ENCODE results near the gene CEP68. TPM values are rescaled to one million over a fixed set of nuclear protein-coding genes. Genes with fewer than 3 reads are reported as not detected.

Gene CEP68
- total RNA-seq, 1 experiment from 2014 or later, result 11.2 TPM

DNA sequence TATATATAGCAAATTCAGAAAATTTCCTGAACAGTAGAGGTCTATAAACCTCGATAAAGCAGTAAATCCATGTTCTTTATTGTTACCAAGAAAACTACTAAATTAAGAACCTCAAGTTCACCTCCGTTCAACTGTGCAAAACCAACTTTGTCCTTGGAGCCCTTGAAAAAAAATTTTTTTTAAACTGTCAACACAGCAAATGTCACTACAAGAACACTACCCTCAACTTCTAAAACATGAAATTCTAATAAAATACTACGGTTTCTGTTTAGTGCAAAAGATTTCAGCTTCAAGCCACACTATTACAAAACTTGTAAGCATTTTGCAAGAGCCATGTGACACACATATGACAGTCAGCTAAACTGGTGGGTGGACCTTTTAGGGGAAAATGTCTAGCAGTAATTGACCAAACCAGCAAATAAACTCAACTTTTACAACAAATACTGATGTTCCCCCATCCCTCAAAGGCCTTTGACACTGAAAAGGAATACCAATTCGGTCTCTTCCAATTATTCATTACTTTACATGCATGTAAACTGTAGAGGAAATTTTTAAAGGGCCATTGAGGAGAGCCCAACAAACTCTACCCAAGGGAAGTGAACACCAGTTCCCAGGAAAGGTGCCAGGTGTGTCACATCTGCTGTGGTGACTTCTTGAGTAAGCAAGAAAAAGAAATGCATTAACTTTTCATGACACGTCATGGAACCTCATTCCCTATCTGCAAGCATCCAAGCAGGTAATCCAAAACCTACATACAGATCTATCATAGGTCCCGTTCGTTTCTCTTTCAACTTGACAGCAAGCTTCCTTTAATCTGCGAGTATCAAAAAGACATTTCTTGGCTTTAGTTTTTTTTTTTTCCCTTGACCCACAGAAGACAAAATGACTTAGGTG is 72.3 kb downstream of the CEP68 start:
- Histone ChIP-seq H3K9me2 (ENCODE audit: insufficient read depth) (no peaks in the 10 kb centered on the region), H3K27ac (ENCODE audit: low read depth, low read length) (no peak overlapping the region), H3K36me3 (ENCODE audit: control insufficient read depth in 1 of 2, insufficient read depth in 2 of 2, low read length in 2 of 2) (no peaks in the 10 kb centered on the region), H3K79me2 (ENCODE audit: insufficient read depth, low read length) (peaks cover 65% of the 10 kb centered on the region), H3K4me1 (ENCODE audit: control insufficient read depth in 1 of 2, insufficient read depth in 2 of 2, low read length in 2 of 2) (peaks cover 34 to 59% of the 10 kb centered on the region in 2 experiments), H2AFZ (ENCODE audit: low read depth, low read length, poor library complexity, severe bottlenecking) (no peak overlapping the region), H3K9ac (ENCODE audit: low read length) (peak overlapping the region; percentile 95), H3K4me3 (replicated peaks in 1 of 2; ENCODE audit: low read depth in 1 of 2, low read length in 2 of 2) (peak overlapping the region; percentile 93 to 94), H4K20me1 (ENCODE audit: insufficient read depth) (peaks cover 27% of the 10 kb centered on the region; the same call in 1 of the 2 replicates), H3K4me2 (ENCODE audit: low read length) (peak overlapping the region; percentile 89), H3K9me3 (ENCODE audit: control insufficient read depth in 1 of 2, insufficient read depth in 1 of 2, low read depth in 1 of 2, low read length in 2 of 2) (no peaks in the 10 kb centered on the region), H3K27me3 (ENCODE audit: insufficient read depth, low read length) (no peaks in the 10 kb centered on the region)
- DNase-seq (ENCODE audit: low read depth, low spot score) (no peak), ATAC-seq (no peak)
- intact Hi-C loops (cut with micrococcal nuclease), result no loop called here
- ChIA-PET RAD21 (ENCODE audit: low non-redundant PET in 1 of 2, low total read pairs in 2 of 2, uncharacterized antibody in 2 of 2, unreplicated experiment in 2 of 2) (no interaction called here), POLR2A (no interaction called here), CTCF (no interaction called here)
- TF ChIP-seq, protein P1, sequence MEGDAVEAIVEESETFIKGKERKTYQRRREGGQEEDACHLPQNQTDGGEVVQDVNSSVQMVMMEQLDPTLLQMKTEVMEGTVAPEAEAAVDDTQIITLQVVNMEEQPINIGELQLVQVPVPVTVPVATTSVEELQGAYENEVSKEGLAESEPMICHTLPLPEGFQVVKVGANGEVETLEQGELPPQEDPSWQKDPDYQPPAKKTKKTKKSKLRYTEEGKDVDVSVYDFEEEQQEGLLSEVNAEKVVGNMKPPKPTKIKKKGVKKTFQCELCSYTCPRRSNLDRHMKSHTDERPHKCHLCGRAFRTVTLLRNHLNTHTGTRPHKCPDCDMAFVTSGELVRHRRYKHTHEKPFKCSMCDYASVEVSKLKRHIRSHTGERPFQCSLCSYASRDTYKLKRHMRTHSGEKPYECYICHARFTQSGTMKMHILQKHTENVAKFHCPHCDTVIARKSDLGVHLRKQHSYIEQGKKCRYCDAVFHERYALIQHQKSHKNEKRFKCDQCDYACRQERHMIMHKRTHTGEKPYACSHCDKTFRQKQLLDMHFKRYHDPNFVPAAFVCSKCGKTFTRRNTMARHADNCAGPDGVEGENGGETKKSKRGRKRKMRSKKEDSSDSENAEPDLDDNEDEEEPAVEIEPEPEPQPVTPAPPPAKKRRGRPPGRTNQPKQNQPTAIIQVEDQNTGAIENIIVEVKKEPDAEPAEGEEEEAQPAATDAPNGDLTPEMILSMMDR (IDR thresholded peaks at IDR 0.05 in 2 of 3, conservative IDR thresholded peaks at IDR 0.05 in 1 of 3; ENCODE audit: borderline replicate concordance in 1 of 3, insufficient read depth in 1 of 3, low read depth in 2 of 3, low read length in 2 of 3), result no peak
- no peak for TF ChIP-seq POLR2A (IDR thresholded peaks at IDR 0.05; ENCODE audit: borderline replicate concordance, extremely low read depth, insufficient read depth, insufficient read length)
- no TSS peak for BruUV-seq (replicated peaks)

DNA sequence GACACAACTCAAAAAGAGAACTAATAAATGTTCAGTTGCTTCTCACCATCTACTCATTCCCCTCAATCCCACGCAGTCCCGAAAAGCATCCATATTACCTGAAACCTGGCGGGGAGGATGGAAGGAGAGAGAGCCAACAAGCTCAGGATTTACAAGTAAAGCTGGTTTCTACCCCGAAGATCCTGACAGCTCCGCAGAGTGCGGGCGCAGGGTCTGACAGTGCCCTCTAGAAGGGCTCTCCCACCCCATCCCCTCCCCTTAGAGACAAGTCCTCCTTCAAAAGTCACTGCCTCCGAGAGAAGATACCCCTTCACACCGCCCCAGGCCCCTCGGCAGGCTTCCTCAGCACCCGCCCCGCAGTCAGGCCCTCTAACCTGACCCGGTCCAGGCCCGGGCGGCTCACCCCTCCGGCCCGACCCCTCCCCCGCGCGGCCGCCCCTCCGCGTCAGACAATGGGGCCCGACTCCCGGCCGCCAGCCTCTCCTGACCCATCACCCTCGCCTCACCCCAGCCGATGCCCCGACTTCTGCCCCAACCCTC is 73.1 kb downstream of the CEP68 start:
- peak; percentile 12 for ATAC-seq
- H4K20me1 ChIP-seq (ENCODE audit: insufficient read depth), result peaks cover 22% of the 10 kb centered on the region; the same call in 1 of the 2 replicates
- H3K27ac ChIP-seq (ENCODE audit: low read depth, low read length), result peak overlapping the region; percentile 81
- H3K4me2 ChIP-seq (ENCODE audit: low read length), result peak overlapping the region; percentile 89
- CTCF ChIA-PET, result interaction anchor here (0.6 to 1.5 kb wide), 3 partner anchors 17 to 82 kb away, joined by 3 to 9 read pairs (median 4); no protein-coding TSS in a partner anchor
- H3K9ac ChIP-seq (ENCODE audit: low read length), result peak overlapping the region; percentile 95
- RAD21 ChIA-PET (ENCODE audit: low non-redundant PET in 1 of 2, low total read pairs in 2 of 2, uncharacterized antibody in 2 of 2, unreplicated experiment in 2 of 2), result interaction anchor here (0.6 to 1.0 kb wide), 4 partner anchors 30 to 211 kb away, joined by 3 to 4 read pairs (median 3); no protein-coding TSS in a partner anchor
- H3K9me2 ChIP-seq (ENCODE audit: insufficient read depth), result no peaks in the 10 kb centered on the region
- H3K36me3 ChIP-seq (ENCODE audit: control insufficient read depth in 1 of 2, insufficient read depth in 2 of 2, low read length in 2 of 2), result no peaks in the 10 kb centered on the region
- H3K9me3 ChIP-seq (ENCODE audit: control insufficient read depth in 1 of 2, insufficient read depth in 1 of 2, low read depth in 1 of 2, low read length in 2 of 2), result no peaks in the 10 kb centered on the region
- POLR2A ChIA-PET, result interaction anchor here (0.7 to 2.2 kb wide), 14 partner anchors 8 to 379 kb away, joined by 3 to 12 read pairs (median 4); partner anchors contain the start of genes ACTR2 and CEP68
- DNase-seq (ENCODE audit: low read depth, low spot score), result no peak
- no peaks in the 10 kb centered on the region for H3K27me3 ChIP-seq (ENCODE audit: insufficient read depth, low read length)
- BruUV-seq (replicated peaks), result no TSS peak
- peak overlapping the region; percentile 93 to 94 for H3K4me3 ChIP-seq (replicated peaks in 1 of 2; ENCODE audit: low read depth in 1 of 2, low read length in 2 of 2)
- peaks cover 56% of the 10 kb centered on the region for H3K79me2 ChIP-seq (ENCODE audit: insufficient read depth, low read length)
- TF ChIP-seq ZFX (IDR thresholded peaks at IDR 0.05), result 0 out of 2 replicates have a peak, but pooled peaks have one; percentile 30
- no peak for TF ChIP-seq EZH2 (IDR thresholded peaks at IDR 0.05)
- no peak for TF ChIP-seq FOSL1 (IDR thresholded peaks at IDR 0.05; ENCODE audit: low read depth)
- peaks cover 34 to 54% of the 10 kb centered on the region in 2 experiments for H3K4me1 ChIP-seq (ENCODE audit: control insufficient read depth in 1 of 2, insufficient read depth in 2 of 2, low read length in 2 of 2)
- intact Hi-C loops (cut with micrococcal nuclease), result no loop called here
- H2AFZ ChIP-seq (ENCODE audit: low read depth, low read length, poor library complexity, severe bottlenecking), result no peak overlapping the region
